ENCODE data around the gene LRRN4CL. TPM values are rescaled to one million over a fixed set of nuclear protein-coding genes. Genes with fewer than 3 reads are reported as not detected.

LRRN4CL gene
- total and polyA plus RNA-seq, 9 of the 15 experiments (the other 6 are each of a cell fraction or from before 2014, with no cell fraction given) = 0.03 to 0.11 (median 0.05) TPM; not detected in 4

DNA sequence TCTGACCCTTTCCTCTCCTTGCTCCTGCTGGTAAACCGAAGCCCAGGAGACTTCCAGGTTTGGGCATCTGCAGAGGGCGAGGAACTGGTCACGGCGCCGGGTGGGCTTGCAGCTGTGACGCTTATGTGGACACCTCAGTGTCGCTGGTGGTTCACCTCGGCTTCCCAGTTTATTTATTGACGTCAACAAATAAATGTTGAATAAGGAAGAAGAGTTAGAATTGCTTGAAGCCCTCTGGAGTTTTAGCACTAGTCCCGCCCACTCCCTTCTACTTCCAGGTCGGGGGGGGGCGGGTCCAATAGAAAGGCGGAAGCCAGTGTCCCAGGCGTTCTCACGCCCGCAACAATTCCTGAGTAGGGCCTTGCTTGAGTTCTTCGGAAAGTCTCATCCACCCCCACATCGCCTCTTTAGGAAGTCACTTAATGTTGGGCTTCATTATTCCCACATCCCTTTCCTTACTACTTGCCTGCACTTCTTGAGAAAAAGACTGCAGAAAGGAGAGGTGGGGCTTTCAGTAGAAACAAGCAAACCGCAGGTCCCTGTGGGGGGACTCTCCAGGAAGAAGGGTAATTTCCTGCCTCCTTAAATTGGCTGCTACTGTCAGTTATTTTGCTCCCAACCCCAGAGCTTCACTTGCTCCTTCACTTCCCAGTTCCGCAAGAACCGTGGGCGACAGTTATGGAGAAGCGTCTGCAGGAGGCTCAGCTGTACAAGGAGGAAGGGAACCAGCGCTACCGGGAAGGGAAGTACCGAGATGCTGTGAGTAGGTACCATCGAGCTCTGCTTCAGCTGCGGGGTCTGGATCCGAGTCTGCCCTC, 39.0 kb upstream of the LRRN4CL start, which contains the start of gene TTC9C (continued):
- TF ChIP-seq FOXJ2 (tag; IDR thresholded peaks at IDR 0.05) (0 out of 2 replicates have a peak, but pooled peaks have one; percentile 61), TAF9B (IDR thresholded peaks at IDR 0.05; ENCODE audit: partially characterized antibody) (peak; percentile 49), FOXA3 (CRISPR knock-in tag; conservative IDR thresholded peaks at IDR 0.05 in 1 of 2, IDR thresholded peaks at IDR 0.05 in 1 of 2) (peak in 1 of 2 experiments; percentile 48; a peak in 1 of 4 replicates), ERF (CRISPR knock-in tag; IDR thresholded peaks at IDR 0.05) (0 out of 2 replicates have a peak, but pooled peaks have one; percentile 79), JUND (IDR thresholded peaks at IDR 0.05; ENCODE audit: borderline replicate concordance, low read depth, low read length) (no peak), JUND (tag; IDR thresholded peaks at IDR 0.05; ENCODE audit: borderline replicate concordance, low read depth, low read length) (peak; percentile 45; the same call in 1 of the 3 replicates), KAT8 (IDR thresholded peaks at IDR 0.05; ENCODE audit: low read depth) (no peak), TEAD4 (IDR thresholded peaks at IDR 0.05; ENCODE audit: low read length) (no peak), TEAD4 (CRISPR knock-in tag; IDR thresholded peaks at IDR 0.05; ENCODE audit: borderline replicate concordance) (no peak), MCM7 (IDR thresholded peaks at IDR 0.05) (no peak), NR2C2 (CRISPR knock-in tag; IDR thresholded peaks at IDR 0.05) (peak; percentile 98), NR2C2 (tag; IDR thresholded peaks at IDR 0.05) (peak; percentile 99), ZNF263 (CRISPR knock-in tag; IDR thresholded peaks at IDR 0.05; ENCODE audit: borderline replicate concordance) (0 out of 2 replicates have a peak, but pooled peaks have one; percentile 3), SRSF7 (optimal IDR thresholded peaks at IDR 0.05; ENCODE audit: low read depth, low read length) (no peak), CEBPG (CRISPR knock-in tag; IDR thresholded peaks at IDR 0.05) (no peak; the same call in 1 of the 2 replicates), CEBPG (tag; conservative IDR thresholded peaks at IDR 0.05 in 1 of 2, IDR thresholded peaks at IDR 0.05 in 1 of 2) (no peak; a peak in 1 of 4 replicates)
- TF ChIP-seq, protein P1, sequence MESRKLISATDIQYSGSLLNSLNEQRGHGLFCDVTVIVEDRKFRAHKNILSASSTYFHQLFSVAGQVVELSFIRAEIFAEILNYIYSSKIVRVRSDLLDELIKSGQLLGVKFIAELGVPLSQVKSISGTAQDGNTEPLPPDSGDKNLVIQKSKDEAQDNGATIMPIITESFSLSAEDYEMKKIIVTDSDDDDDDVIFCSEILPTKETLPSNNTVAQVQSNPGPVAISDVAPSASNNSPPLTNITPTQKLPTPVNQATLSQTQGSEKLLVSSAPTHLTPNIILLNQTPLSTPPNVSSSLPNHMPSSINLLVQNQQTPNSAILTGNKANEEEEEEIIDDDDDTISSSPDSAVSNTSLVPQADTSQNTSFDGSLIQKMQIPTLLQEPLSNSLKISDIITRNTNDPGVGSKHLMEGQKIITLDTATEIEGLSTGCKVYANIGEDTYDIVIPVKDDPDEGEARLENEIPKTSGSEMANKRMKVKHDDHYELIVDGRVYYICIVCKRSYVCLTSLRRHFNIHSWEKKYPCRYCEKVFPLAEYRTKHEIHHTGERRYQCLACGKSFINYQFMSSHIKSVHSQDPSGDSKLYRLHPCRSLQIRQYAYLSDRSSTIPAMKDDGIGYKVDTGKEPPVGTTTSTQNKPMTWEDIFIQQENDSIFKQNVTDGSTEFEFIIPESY (CRISPR knock-in tag; IDR thresholded peaks at IDR 0.05) = no peak
- TF ChIP-seq, protein P2, sequence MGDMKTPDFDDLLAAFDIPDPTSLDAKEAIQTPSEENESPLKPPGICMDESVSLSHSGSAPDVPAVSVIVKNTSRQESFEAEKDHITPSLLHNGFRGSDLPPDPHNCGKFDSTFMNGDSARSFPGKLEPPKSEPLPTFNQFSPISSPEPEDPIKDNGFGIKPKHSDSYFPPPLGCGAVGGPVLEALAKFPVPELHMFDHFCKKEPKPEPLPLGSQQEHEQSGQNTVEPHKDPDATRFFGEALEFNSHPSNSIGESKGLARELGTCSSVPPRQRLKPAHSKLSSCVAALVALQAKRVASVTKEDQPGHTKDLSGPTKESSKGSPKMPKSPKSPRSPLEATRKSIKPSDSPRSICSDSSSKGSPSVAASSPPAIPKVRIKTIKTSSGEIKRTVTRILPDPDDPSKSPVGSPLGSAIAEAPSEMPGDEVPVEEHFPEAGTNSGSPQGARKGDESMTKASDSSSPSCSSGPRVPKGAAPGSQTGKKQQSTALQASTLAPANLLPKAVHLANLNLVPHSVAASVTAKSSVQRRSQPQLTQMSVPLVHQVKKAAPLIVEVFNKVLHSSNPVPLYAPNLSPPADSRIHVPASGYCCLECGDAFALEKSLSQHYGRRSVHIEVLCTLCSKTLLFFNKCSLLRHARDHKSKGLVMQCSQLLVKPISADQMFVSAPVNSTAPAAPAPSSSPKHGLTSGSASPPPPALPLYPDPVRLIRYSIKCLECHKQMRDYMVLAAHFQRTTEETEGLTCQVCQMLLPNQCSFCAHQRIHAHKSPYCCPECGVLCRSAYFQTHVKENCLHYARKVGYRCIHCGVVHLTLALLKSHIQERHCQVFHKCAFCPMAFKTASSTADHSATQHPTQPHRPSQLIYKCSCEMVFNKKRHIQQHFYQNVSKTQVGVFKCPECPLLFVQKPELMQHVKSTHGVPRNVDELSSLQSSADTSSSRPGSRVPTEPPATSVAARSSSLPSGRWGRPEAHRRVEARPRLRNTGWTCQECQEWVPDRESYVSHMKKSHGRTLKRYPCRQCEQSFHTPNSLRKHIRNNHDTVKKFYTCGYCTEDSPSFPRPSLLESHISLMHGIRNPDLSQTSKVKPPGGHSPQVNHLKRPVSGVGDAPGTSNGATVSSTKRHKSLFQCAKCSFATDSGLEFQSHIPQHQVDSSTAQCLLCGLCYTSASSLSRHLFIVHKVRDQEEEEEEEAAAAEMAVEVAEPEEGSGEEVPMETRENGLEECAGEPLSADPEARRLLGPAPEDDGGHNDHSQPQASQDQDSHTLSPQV (IDR thresholded peaks at IDR 0.05) = 0 out of 2 replicates have a peak, but pooled peaks have one; percentile 47

All from K562 (cell line).